SK-MEL-5 (cell line): ENCODE data around the gene VASH1. TPM values are rescaled to one million over a fixed set of nuclear protein-coding genes. Genes with fewer than 3 reads are reported as not detected.

ENCODE experiments used
- total RNA-seq: library from RNA; depleted of rRNA; stranded (reverse); fragments of >200 nt; shearing (Covaris generic); gene quantifications from 2 replicates; pipeline ENCODE4 v1.2.3, GENCODE V29; 2014; rRNA removed

Gene VASH1
- total RNA-seq, 1 experiment from 2014 or later: 1.9 TPM

Other genes starting within 250 kb of the VASH1 start
- gene ANGEL1, start 51.4 kb downstream of the VASH1 start, total RNA-seq: 13.4 and 15.4 TPM in 2 replicates
- not detected in 2 replicates for gene LRRC74A, start 64.9 kb downstream of the VASH1 start, total RNA-seq